RKO (cell line): Measurements from ENCODE around the gene APBA2.
A peak's percentile ranks its signal among the peaks of the same experiment; 100 is the strongest.

Source experiments
- DNase-seq: peaks from one replicate; pipeline ENCODE4 v3.0.0-alpha.2; 2016; ENCODE audit warnings: low spot score

The APBA2 gene

GRCh38 chr15:29086891-29087290, 201.1 kb downstream of the APBA2 start:
- no peak for DNase-seq

GRCh38 chr15:29087521-29088285, 201.9 kb downstream of the APBA2 start:
- no peak for DNase-seq

- no peak for DNase-seq
Measured at GRCh38 chr15:29088666-29089065, 202.9 kb downstream of the APBA2 start.

- no peak for DNase-seq
Measured at GRCh38 chr15:29089731-29090616, 204.2 kb downstream of the APBA2 start.

- peak; percentile 22 for DNase-seq
Measured at GRCh38 chr15:29090617-29091466, 205.1 kb downstream of the APBA2 start.

GRCh38 chr15:29091666-29092065, 205.9 kb downstream of the APBA2 start:
- no peak for DNase-seq

GRCh38 chr15:29092376-29093064, 206.7 kb downstream of the APBA2 start:
- no peak for DNase-seq

GRCh38 chr15:29093065-29093435, 207.3 kb downstream of the APBA2 start:
- DNase-seq = no peak

GRCh38 chr15:29093696-29094343, 208.0 kb downstream of the APBA2 start:
- no peak for DNase-seq

- no peak for DNase-seq
Measured at GRCh38 chr15:29094711-29095110, 208.9 kb downstream of the APBA2 start.

- no peak for DNase-seq
Measured at GRCh38 chr15:29095746-29096145, 210.0 kb downstream of the APBA2 start.

GRCh38 chr15:29097168-29097567, 211.4 kb downstream of the APBA2 start:
- DNase-seq = no peak

GRCh38 chr15:29097971-29098370, 212.2 kb downstream of the APBA2 start:
- DNase-seq = no peak

- no peak for DNase-seq
Measured at GRCh38 chr15:29098652-29099051, 212.9 kb downstream of the APBA2 start.

GRCh38 chr15:29099131-29099880, 213.5 kb downstream of the APBA2 start:
- no peak for DNase-seq

- no peak for DNase-seq
Measured at GRCh38 chr15:29100486-29101000, 214.8 kb downstream of the APBA2 start.

- DNase-seq = no peak
Measured at GRCh38 chr15:29101491-29101890, 215.7 kb downstream of the APBA2 start.

GRCh38 chr15:29102173-29102794, 216.5 kb downstream of the APBA2 start:
- DNase-seq = peak; percentile 26

GRCh38 chr15:29102911-29103823, 217.4 kb downstream of the APBA2 start:
- no peak for DNase-seq
